Immature natural killer cell (primary cell): ENCODE measurements around the gene TSGA10IP. TPM values are rescaled to one million over a fixed set of nuclear protein-coding genes. Genes with fewer than 3 reads are reported as not detected.

Source experiments
- DNase-seq, 3 donors: peaks; one replicate each; pipeline ENCODE4 v3.0.0; 2022; ENCODE audit warnings: mixed read lengths in 1 of 3
- H3K27ac Mint-ChIP-seq, 6 donors: one replicate each; pipeline ENCODE4 v1.8.0; 2020; ENCODE audit warnings: mixed read lengths in 6 of 6, mild to moderate bottlenecking in 5 of 6, inconsistent platforms in 4 of 6, moderate library complexity in 3 of 6
- H3K27me3 Mint-ChIP-seq, 3 donors: one replicate each; pipeline ENCODE4 v1.8.0; 2020 to 2021; ENCODE audit warnings: low read depth in 3 of 3, mild to moderate bottlenecking in 3 of 3, mixed read lengths in 3 of 3, moderate library complexity in 3 of 3, inconsistent platforms in 1 of 3
- H3K36me3 Mint-ChIP-seq, 3 donors: one replicate each; pipeline ENCODE4 v1.8.0; 2020; ENCODE audit warnings: mixed read lengths in 3 of 3, inconsistent platforms in 2 of 3, mild to moderate bottlenecking in 2 of 3
- H3K4me1 Mint-ChIP-seq, 2 donors: one replicate each; pipeline ENCODE4 v1.8.0; 2020; ENCODE audit warnings: inconsistent platforms in 2 of 2, mild to moderate bottlenecking in 2 of 2, mixed read lengths in 2 of 2, moderate library complexity in 1 of 2
- H3K4me3 Mint-ChIP-seq, 5 donors: one replicate each; pipeline ENCODE4 v1.8.0; 2020; ENCODE audit warnings: mild to moderate bottlenecking in 5 of 5, mixed read lengths in 5 of 5, inconsistent platforms in 3 of 5, moderate library complexity in 3 of 5
- H3K9me3 Mint-ChIP-seq, 6 donors: one replicate each; pipeline ENCODE4 v1.8.0; 2020; ENCODE audit warnings: mild to moderate bottlenecking in 6 of 6, mixed read lengths in 6 of 6, inconsistent platforms in 4 of 6, moderate library complexity in 3 of 6
- polyA plus RNA-seq, 3 donors: library from polyadenylated mRNA; unstranded; fragments of 300-500 nt; fragmentation: Illumina TruSeq; gene quantifications; one replicate each; pipeline ENCODE4 v1.2.3, GENCODE V29; 2021

Gene TSGA10IP
- polyA plus RNA-seq, 3 donors from 2014 or later: not detected

DNA sequence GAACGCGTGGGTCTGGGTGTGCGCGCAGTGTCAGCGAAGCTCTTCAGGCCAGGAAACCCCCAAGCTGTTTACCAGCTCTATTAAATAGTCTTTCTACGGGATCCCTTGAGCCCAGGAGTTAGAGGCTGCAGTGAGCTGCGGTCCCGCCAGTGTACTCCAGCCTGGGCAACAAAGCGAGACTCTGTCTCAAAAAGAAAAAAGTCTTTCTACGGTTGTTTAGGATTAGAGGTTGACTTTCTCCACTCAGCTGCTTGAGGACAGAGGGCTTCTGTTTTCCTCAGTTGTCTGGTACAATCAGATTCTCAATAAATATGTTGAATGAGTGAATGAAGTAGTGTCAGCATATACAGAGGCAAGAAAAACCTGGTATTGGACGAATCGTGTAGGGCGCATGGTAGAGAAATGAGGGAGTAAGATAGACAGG is 16.9 kb downstream of the TSGA10IP start:
- H3K4me1 Mint-ChIP-seq: peaks cover 27 to 36% of the 10 kb centered on the region in 2 donors
- peak overlapping the region; percentile 84 to 97 (median 89) for H3K27ac Mint-ChIP-seq
- no peaks in the 10 kb centered on the region for H3K9me3 Mint-ChIP-seq
- peaks cover 4 to 14% (median 8%) of the 10 kb centered on the region in 3 donors for H3K36me3 Mint-ChIP-seq
- peaks cover 5 to 10% (median 7%) of the 10 kb centered on the region in 3 donors for H3K27me3 Mint-ChIP-seq
- no peak for DNase-seq
- H3K4me3 Mint-ChIP-seq: peak overlapping the region; percentile 94 to 98 (median 98)

GRCh38 chr11:65964906-65965305 is 19.6 kb downstream of the TSGA10IP start:
- H3K4me3 Mint-ChIP-seq: no peak overlapping the region
- H3K36me3 Mint-ChIP-seq: peaks cover 10 to 28% (median 19%) of the 10 kb centered on the region in 3 donors
- no peaks in the 10 kb centered on the region for H3K9me3 Mint-ChIP-seq
- no peak overlapping the region for H3K27ac Mint-ChIP-seq
- no peak for DNase-seq
- H3K27me3 Mint-ChIP-seq: peaks cover 5 to 9% (median 9%) of the 10 kb centered on the region in 3 donors
- H3K4me1 Mint-ChIP-seq: peaks cover 27 to 48% of the 10 kb centered on the region in 2 donors

DNA sequence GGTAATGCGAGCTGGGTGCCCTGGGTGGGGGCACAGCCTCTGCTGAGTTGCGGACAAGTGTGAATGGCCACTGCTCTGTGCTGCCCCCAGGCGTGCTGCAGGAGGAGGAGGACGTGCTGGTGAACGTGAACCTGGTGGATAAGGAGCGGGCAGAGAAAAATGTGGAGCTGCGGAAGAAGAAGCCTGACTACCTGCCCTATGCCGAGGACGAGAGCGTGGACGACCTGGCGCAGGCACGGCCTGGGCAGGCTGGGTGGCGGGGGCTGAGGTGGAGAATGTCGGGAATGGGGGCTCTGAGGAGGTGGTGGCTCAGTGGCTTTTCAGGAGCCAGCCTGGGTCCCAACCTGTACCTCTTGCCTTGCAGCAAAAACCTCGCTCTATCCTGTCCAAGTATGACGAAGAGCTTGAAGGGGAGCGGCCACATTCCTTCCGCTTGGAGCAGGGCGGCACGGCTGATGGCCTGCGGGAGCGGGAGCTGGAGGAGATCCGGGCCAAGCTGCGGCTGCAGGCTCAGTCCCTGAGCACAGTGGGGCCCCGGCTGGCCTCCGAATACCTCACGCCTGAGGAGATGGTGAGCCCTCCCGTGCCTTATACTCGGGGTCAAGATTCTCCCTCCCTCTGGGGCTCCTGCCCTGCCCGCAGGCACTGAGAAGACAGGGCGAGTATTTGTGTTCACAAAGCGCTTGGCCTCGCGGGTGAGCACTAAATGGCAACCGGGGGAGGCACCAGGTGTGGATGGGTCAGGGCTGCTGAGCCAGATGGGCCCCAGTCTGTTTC is 20.9 kb downstream of the TSGA10IP start:
- Mint-ChIP-seq H3K27ac (peak overlapping the region in 1 of 6 donors; percentile 68), H3K4me1 (peaks cover 27 to 46% of the 10 kb centered on the region in 2 donors), H3K36me3 (peaks cover 14 to 28% (median 23%) of the 10 kb centered on the region in 3 donors), H3K9me3 (no peaks in the 10 kb centered on the region), H3K4me3 (no peak overlapping the region), H3K27me3 (peaks cover 5 to 9% (median 8%) of the 10 kb centered on the region in 3 donors)
- DNase-seq: no peak

DNA sequence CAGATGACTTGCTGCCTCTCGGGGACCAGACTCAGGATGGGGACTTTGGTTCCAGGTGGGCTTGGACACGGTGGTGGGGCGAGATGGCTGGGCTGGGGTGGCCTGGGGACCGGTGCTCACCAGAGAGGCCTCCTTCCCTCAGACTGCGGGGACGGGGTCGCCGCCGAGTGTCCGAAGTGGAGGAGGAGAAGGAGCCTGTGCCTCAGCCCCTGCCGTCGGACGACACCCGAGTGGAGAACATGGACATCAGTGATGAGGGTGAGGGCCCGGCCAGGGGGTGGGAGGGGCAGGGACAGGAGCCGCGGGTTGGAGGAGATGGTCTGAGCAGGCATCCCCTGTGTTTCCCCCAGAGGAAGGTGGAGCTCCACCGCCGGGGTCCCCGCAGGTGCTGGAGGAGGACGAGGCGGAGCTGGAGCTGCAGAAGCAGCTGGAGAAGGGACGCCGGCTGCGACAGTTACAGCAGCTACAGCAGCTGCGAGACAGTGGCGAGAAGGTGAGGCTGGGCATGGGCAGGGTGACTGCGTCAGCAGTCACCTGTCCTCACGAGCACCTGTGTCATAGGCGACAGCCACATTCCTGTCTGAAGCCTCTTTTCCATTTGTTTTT is 22.2 kb downstream of the TSGA10IP start:
- H3K36me3 Mint-ChIP-seq: peaks cover 14 to 35% (median 26%) of the 10 kb centered on the region in 3 donors

GRCh38 chr11:65968600-65969482 is 23.6 kb downstream of the TSGA10IP start:
- Mint-ChIP-seq H3K36me3 (peaks cover 22 to 44% (median 27%) of the 10 kb centered on the region in 3 donors), H3K4me3 (no peak overlapping the region), H3K27ac (peak overlapping the region in 1 of 6 donors; percentile 21)

More for the DNA sequence above, 22.2 kb downstream of the TSGA10IP start:
- peak overlapping the region in 1 of 6 donors; percentile 35 for H3K27ac Mint-ChIP-seq
- peaks cover 20 to 35% of the 10 kb centered on the region in 2 donors for H3K4me1 Mint-ChIP-seq
- no peaks in the 10 kb centered on the region for H3K9me3 Mint-ChIP-seq
- no peak for DNase-seq
- no peak overlapping the region for H3K4me3 Mint-ChIP-seq
- H3K27me3 Mint-ChIP-seq: peaks cover 0 to 5% (median 4%) of the 10 kb centered on the region in 3 donors

DNA sequence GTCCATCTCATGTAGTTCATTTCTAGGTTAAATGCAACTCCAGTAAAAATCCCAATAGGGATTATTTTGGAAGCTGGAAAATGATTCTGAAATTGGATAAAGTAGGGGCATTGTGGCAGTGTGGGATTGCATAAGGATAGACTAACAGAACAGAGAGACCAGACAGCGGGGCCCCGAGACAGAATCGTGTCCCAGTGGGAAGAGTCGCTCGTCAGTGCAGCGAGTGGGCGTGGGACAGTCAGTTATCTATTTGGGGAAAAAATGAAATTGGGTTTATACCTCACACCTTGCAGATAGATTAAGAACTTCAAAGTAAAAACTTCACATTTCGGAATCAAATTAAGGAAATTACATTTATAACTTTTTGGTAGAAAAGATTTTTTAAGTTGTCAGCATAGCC is 26.8 kb downstream of the TSGA10IP start:
- no peak overlapping the region for H3K4me3 Mint-ChIP-seq
- peak overlapping the region in 4 of 6 donors; percentile 6 to 45 (median 26) for H3K27ac Mint-ChIP-seq
- H3K27me3 Mint-ChIP-seq: peaks cover under 1 to 4% (median 4%) of the 10 kb centered on the region in 3 donors
- H3K4me1 Mint-ChIP-seq: peaks cover 25 to 42% of the 10 kb centered on the region in 2 donors
- DNase-seq: no peak
- H3K9me3 Mint-ChIP-seq: no peaks in the 10 kb centered on the region
- peaks cover 25 to 37% (median 28%) of the 10 kb centered on the region in 3 donors for H3K36me3 Mint-ChIP-seq

More at GRCh38 chr11:65968600-65969482, 23.6 kb downstream of the TSGA10IP start:
- Mint-ChIP-seq H3K4me1 (peaks cover 11 to 31% of the 10 kb centered on the region in 2 donors), H3K9me3 (no peaks in the 10 kb centered on the region), H3K27me3 (peaks cover 0 to 4% (median 4%) of the 10 kb centered on the region in 3 donors)
- DNase-seq: no peak

DNA sequence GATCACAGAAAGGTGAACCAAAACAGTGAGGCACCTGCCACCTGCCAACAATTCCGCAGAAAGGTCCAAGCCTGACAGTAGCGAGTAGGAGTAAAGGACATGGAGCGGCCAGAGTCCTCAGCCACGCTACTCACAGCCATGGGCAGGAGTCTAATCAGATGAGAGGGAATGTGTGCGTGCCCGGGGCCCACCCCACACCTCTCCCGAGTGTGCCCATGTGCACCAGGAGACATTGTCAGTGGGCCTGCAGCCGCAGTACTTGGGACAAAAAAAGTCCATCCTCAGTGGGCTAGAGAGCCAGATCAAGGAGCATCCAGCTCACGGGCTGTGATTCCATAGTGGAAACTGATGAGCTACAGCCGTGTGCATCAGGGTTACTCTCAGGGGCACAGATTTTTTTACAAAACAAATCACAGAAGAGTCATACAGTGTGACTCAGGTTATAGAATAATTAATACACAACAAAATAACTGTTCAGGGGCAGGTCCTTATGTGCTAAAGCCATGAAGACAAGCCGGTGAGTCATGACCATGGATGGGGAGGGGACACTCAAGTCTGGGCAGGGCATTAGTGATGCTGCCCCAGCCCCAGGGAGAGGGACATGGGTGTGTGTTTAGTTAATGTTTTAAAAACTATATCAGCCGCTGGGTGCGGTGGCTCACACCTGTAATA is 28.3 kb downstream of the TSGA10IP start:
- H3K9me3 Mint-ChIP-seq: no peaks in the 10 kb centered on the region
- H3K4me3 Mint-ChIP-seq: no peak overlapping the region
- peaks cover 3 to 4% (median 4%) of the 10 kb centered on the region in 3 donors for H3K27me3 Mint-ChIP-seq
- peak overlapping the region in 2 of 6 donors; percentile 31 to 41 for H3K27ac Mint-ChIP-seq
- H3K36me3 Mint-ChIP-seq: peaks cover 18 to 29% (median 22%) of the 10 kb centered on the region in 3 donors
- DNase-seq: no peak
- peaks cover 25 to 38% of the 10 kb centered on the region in 2 donors for H3K4me1 Mint-ChIP-seq

- no peak for DNase-seq
- Mint-ChIP-seq H3K27ac (peak overlapping the region in 4 of 6 donors; percentile 33 to 61 (median 52)), H3K36me3 (peaks cover 13 to 29% (median 14%) of the 10 kb centered on the region in 3 donors), H3K27me3 (peaks cover 2 to 10% (median 3%) of the 10 kb centered on the region in 3 donors), H3K4me3 (peak overlapping the region in 2 of 5 donors; percentile 21 to 42), H3K4me1 (peaks cover 22 to 33% of the 10 kb centered on the region in 2 donors), H3K9me3 (no peaks in the 10 kb centered on the region)
Measured at GRCh38 chr11:65975771-65976170, 30.5 kb downstream of the TSGA10IP start.

DNA sequence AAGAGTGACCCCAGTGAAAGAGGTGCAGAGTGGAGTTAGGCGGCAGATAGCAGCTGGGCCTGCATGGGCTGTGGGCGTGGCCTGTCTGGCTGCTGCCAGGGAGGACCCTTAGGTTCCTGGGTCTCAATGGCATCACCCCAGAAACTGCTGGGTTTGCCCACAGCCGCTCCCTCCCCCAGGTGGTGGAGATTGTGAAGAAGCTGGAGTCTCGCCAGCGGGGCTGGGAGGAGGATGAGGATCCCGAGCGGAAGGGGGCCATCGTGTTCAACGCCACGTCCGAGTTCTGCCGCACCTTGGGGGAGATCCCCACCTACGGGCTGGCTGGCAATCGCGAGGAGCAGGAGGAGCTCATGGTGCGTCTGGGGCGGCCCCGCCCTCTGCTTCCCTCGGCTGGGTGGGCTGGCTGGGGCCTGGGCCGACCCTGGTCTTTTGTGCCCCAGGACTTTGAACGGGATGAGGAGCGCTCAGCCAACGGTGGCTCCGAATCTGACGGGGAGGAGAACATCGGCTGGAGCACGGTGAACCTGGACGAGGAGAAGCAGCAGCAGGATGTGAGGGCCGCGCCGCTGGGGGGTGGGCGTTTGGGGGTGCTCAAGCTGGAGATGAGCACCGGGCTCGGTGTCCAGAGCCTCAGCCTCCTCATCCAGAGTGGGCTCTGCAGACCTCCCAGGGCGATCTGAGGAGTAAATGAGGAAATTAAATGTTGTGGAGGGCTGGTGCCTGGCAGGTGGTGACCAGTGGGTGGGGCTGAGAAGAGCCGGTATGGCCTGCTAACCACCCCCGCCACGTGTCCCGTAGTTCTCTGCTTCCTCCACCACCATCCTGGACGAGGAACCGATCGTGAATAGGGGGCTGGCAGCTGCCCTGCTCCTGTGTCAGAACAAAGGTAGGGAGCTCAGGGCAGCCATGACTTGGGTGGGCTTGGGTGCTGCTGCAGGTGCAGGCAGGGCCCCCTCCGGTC is 31.2 kb downstream of the TSGA10IP start:
- H3K27ac Mint-ChIP-seq: peak overlapping the region in 4 of 6 donors; percentile 33 to 61 (median 52)
- peaks cover 13 to 29% (median 14%) of the 10 kb centered on the region in 3 donors for H3K36me3 Mint-ChIP-seq
- DNase-seq: peak in 1 of 3 donors; percentile 27
- peaks cover 22 to 33% of the 10 kb centered on the region in 2 donors for H3K4me1 Mint-ChIP-seq
- H3K27me3 Mint-ChIP-seq: peaks cover 2 to 10% (median 5%) of the 10 kb centered on the region in 3 donors
- peak overlapping the region in 3 of 5 donors; percentile 38 to 56 (median 42) for H3K4me3 Mint-ChIP-seq
- no peaks in the 10 kb centered on the region for H3K9me3 Mint-ChIP-seq

DNA sequence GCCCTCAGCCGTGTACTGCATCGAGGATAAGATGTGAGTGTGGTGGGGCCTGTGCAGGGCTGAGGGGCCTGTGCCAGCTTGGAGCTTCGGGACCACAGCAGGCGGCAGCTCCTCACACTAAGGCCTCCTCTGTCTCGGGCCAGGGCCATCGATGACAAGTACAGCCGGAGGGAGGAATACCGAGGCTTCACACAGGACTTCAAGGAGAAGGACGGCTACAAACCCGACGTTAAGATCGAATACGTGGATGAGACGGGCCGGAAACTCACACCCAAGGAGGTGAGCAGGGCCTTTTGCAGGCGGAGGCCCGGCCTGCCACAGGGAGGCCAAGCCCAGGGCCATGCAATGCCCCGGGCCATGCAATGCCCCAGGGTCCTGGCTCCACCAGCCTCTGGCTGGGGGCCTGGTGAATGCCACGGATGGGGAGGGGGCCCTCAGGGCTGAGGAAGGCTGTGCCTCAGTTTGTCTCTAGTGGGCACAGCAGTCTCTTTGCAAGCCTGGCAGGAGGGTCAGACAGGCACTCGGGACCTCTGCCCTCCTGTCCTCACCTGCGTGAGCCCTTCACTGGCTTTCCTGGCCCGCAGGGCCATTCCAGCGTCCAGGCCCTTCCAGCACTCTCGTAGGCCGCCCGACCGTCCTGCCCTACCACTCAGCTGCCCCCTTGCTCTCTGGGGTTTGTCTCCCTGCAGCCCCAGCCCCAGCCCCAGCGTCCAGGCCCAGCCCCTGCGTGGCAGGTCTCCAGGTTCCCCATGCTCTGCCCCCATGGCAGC is 32.5 kb downstream of the TSGA10IP start:
- no peaks in the 10 kb centered on the region for H3K9me3 Mint-ChIP-seq
- H3K36me3 Mint-ChIP-seq: peaks cover 10 to 22% (median 14%) of the 10 kb centered on the region in 3 donors
- no peak overlapping the region for H3K4me3 Mint-ChIP-seq
- DNase-seq: no peak
- H3K4me1 Mint-ChIP-seq: peaks cover 20 to 33% of the 10 kb centered on the region in 2 donors
- no peak overlapping the region for H3K27ac Mint-ChIP-seq
- peaks cover 2 to 7% (median 5%) of the 10 kb centered on the region in 3 donors for H3K27me3 Mint-ChIP-seq
